GM20000 (cell line): ENCODE results near the gene C1orf21.

Source experiments
- DNase-seq: peaks from one replicate; pipeline ENCODE4 v3.0.0; 2012; ENCODE audit warnings: low spot score
- CTCF ChIP-seq: IDR thresholded peaks from 2 replicates; pipeline ENCODE4 v1.5.1; 2012; ENCODE audit warnings: mild to moderate bottlenecking, control low read depth; ENCODE audit errors: extremely low read depth, missing control alignments

The C1orf21 gene

GRCh38 chr1:184405094-184405800 is 18.4 kb downstream of the C1orf21 start:
- TF ChIP-seq CTCF, result no peak
- DNase-seq, result no peak

- no peak for TF ChIP-seq CTCF
- no peak for DNase-seq
Observed at GRCh38 chr1:184405801-184406142, 18.9 kb downstream of the C1orf21 start.

GRCh38 chr1:184406479-184406878 is 19.6 kb downstream of the C1orf21 start:
- no peak for TF ChIP-seq CTCF
- no peak for DNase-seq

- TF ChIP-seq CTCF, result no peak
- DNase-seq, result no peak
Observed at GRCh38 chr1:184407816-184408510, 21.1 kb downstream of the C1orf21 start.

GRCh38 chr1:184408580-184408979 is 21.8 kb downstream of the C1orf21 start:
- no peak for TF ChIP-seq CTCF
- DNase-seq, result no peak

GRCh38 chr1:184409011-184409410 is 22.2 kb downstream of the C1orf21 start:
- DNase-seq, result no peak
- TF ChIP-seq CTCF, result no peak

- DNase-seq, result no peak
- no peak for TF ChIP-seq CTCF
Observed at GRCh38 chr1:184412472-184412871, 25.6 kb downstream of the C1orf21 start.
